H4 (cell line): ENCODE data around the gene PLAAT1. TPM values are rescaled to one million over a fixed set of nuclear protein-coding genes. Genes with fewer than 3 reads are reported as not detected.
A peak's percentile ranks its signal among the peaks of the same experiment; 100 is the strongest.

ENCODE experiments used
- DNase-seq: peaks from one replicate; pipeline ENCODE4 v3.0.0-alpha.2; 2015; ENCODE audit warnings: low spot score
- total RNA-seq: library from RNA; depleted of rRNA; stranded (reverse); fragments of >200 nt; shearing (Covaris generic); gene quantifications from 2 replicates; pipeline ENCODE4 v1.2.3, GENCODE V29; 2014; rRNA removed

The PLAAT1 gene
- total RNA-seq: 9.9 and 11.6 TPM in 2 replicates

GRCh38 chr3:193240850-193241706, at the start of gene PLAAT1:
Gene PLAAT1 (plus strand): TSS chr3:193241222. CDS start chr3:193255651, 14,429 bp downstream.
- peak; percentile 74 for DNase-seq

DNA sequence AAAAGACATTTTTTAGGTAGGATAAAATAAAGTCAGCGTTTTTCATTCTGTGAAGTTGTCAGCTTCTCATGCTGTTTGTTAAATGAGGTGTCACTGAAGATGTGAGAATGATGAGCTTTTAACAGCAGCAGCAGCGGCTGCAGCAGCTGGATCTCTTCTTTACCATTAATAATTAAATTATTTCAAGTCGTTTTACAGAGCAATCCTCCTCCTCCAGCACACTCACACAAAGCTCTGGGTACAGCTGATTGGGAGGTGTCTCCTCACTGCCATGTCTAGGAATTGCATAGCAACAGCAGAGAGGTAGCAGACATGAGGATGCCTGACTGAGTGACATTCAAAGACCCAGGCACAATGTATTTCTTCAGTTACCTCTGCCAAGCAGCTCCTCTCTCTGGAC, 46.7 kb upstream of the PLAAT1 start:
- no peak for DNase-seq

GRCh38 chr3:193196746-193197145, 44.3 kb upstream of the PLAAT1 start:
- no peak for DNase-seq

DNA sequence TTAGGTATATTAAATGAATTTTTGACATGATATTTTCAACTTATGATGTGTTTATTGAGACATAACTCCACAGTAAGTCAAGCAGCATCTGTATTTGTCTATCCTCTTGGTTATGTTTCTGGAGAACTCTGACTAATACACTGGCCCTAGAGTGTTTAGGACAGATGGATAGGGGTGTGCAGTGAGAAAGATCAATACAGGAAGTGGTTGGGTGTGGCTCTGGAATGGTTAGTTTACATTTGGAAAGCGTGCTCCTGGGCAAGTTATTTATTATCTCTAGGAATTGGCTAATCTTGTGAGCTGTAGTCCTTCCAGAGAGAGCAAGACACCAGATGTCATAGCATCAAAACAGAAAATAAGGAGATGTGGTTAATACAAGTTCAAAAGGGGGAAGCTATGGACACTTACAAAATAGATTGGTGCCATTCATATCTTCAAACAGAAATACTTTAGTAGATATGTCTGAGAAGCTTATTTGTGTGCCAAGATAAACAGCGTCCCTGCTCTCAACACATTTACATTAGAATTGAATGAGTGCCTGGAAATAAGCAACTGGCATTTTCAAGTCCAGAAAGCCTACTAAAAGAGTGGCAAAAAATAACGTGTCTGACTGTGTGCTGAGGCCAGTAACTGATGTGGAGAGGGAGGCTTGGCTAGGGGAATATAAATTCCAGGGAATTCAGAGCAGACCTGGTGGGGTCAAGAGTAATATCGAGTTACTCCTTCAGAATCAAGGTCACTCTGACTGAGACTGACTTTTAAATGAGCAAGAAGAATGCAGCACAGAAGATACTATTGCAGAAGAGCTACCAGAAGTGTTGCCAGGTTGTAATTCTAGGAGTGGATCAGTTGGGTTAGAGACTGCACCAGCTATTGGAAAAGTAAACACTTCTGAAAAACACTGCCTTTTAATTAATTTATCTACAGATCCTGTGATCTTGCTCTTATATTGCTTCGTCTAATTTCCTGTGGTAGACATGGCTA, 33.4 kb upstream of the PLAAT1 start:
- DNase-seq: peak; percentile 19

DNA sequence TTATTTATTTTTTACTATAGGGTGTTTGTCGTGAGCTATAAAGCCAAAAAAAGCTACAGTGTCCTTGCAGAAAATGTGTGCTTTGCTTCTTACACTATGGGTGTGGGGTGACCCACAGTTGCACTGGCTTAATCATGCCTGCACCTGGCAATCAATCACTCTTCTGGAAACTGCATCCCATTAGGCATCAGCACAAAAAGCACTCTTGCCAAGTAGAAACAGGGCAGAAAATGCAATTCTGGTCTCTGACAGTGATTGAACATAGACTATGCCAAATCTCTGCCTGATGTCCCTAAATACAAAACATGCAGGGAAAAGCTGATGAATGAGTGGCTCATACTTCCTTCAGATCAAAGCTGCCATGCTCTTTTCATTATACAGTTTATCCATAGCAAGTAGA, 30.4 kb upstream of the PLAAT1 start:
- no peak for DNase-seq

- no peak for DNase-seq
These were observed 29.8 kb upstream of the PLAAT1 start for GRCh38 chr3:193211173-193211572.

DNA sequence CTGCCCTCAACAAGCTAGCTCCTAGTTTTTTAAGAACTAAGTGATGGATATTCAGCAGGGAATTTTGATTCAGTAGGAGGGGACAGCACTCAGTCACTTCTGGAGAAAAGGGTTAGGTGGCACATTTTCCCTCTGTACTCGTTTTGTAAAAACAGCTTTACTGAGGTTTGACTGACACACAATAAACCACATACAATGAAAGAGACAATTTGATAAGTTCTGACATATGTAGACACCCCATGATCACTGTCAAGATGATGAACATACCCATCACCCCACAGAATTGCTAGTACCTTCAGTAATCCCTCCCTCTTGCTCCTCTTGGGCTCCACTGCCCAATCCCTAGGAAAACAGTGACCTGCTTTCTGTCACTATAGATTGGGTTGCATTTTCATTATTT, 29.0 kb upstream of the PLAAT1 start:
- DNase-seq: no peak

DNA sequence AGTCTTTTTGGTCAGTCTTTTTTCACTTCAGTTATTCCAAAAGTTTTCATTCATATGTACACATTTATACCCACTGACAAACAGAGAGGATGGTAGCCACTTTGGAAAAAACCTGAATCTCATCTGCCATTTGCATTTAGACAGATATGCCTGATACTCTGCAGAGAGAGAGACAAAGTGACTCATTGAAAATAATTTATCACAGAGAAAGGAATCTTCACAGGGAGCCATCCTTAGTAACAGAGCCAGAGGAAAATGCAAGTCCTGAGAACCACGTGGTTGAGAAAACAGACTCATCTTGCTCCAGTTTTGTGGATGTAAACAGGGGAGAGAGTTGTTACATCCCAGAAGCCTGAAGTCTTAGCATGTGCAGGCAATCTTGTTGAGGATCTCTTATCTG, 28.2 kb upstream of the PLAAT1 start:
- no peak for DNase-seq

- DNase-seq: no peak
These were observed 26.6 kb upstream of the PLAAT1 start for GRCh38 chr3:193214445-193214844.

GRCh38 chr3:193225302-193226125, 15.5 kb upstream of the PLAAT1 start:
- DNase-seq: no peak

GRCh38 chr3:193228206-193228605, 12.8 kb upstream of the PLAAT1 start:
- no peak for DNase-seq

DNA sequence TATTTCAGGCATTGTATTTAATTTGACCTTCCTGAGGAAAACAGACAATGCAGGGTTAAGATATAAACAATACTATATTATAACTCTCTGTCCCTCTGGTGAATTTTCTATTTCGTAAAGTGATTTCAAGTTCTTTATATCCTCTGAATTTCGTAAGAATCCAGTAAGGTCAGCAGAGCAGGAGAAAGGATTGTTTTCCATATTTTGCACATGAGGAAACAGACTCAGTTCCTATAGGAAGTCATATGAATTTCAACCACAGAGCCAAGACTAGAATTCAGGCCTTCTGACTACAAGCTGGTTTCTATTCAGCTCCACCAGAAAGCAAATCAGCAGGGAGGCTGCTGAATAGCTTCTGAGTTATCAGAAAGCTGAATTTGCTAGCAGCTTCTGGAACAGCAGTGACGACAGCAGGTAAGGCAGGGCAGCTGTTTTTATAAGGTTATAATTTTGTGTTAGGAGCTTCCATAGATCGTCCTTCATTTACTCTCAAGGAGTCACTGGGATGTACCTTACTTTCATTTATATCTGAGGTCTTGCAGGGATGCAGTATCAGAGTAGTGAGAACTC, 11.1 kb upstream of the PLAAT1 start:
- DNase-seq: no peak

- DNase-seq: no peak
These were observed 10.4 kb upstream of the PLAAT1 start for GRCh38 chr3:193230610-193231009.

DNA sequence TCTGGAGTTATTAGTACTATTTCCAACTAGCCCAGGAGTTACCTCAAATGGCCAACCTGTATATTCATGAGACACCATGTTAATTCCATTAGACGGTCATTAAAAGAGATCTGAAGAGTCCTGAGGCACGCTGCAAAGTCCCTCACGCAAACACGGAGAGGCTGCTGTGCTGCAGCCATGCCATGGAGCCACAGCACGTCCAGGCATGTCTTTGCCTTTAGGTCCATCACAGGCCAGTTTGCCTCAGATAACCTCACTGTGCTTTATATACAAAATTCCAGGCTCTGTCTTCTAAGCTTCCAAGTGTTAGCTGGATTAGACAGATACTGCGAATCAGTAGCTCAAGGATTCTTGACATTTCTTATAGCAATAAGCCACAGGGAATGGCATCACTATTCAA, 9.8 kb upstream of the PLAAT1 start:
- no peak for DNase-seq

- no peak for DNase-seq
These were observed 4.4 kb upstream of the PLAAT1 start for GRCh38 chr3:193236599-193236998.

DNA sequence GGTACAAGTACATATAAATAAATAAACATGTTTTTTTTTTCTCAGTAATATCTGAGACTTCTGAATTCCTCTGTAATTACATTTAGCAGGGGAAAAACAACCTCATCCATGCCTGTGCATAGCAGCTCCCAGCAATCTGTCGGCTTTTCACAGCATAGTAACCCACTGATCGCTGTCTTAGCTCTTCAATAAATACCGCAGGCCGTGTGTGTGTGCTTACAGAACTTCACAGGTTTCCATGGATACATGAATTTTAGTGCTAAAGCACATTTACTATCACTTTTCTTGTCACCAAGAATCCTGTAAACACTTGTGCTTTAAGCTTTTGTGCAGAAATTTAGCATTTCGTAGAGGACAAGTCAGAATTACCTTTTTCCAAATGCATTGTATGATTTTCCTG, 4.0 kb upstream of the PLAAT1 start:
- no peak for DNase-seq

DNA sequence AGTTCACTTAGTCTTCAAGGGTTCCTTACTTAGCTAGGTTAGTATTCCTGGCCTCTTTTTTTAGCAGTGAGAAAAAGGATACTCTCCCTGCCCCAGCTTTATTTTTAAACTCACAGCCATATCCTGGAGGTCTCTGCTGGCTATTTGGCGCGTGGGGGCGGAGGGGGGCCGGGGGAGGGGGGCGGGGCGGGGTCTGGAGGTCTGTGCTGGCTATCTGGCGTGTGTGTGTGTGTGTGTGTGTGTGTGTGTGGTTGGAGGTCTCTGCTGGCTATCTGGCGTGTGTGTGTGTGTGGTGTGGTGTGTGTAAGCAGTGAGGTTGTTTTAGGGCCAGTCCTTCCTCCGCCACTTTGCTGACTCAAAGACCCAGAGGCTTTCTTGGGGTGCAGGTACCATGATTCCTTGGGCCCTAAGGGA, 579 bp upstream of the PLAAT1 start:
- DNase-seq: peak; percentile 42

GRCh38 chr3:193241716-193242115, 694 bp downstream of the PLAAT1 start:
- DNase-seq: no peak

- DNase-seq: no peak
These were observed 2.5 kb downstream of the PLAAT1 start for GRCh38 chr3:193243571-193243970.

- DNase-seq: no peak
These were observed 7.9 kb downstream of the PLAAT1 start for GRCh38 chr3:193248848-193249468.

DNA sequence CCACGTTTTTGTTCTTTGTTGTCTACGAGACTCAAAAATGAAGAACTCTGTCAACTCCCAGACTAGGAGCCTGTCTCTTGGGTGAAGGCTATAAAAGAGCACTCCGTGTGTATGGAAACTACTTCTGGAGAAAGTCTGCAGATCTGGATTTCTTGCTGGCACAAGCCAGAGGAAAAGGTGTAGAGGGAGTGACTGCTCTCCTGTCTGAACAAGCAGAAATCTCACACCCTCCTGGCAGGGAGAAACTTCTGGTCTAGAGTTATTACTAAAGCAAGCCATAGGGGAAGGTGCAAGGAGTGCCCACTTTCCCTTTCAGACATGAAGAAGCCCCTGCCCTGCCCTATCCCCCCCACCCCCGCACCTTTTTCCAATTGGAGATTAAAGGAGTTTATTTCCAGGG, 9.5 kb downstream of the PLAAT1 start:
- DNase-seq: no peak
